Naive B cell (primary cell): ENCODE measurements around the gene UBE2G2. TPM values are rescaled to one million over a fixed set of nuclear protein-coding genes. Genes with fewer than 3 reads are reported as not detected.

Source experiments
- ATAC-seq, 2 donors: fragments of 150-1000 bp; cut with Tn5 transposase; 2 replicates each; pipeline ENCODE4 v1.10.0; 2021; ENCODE audit warnings: low read depth in 2 of 2, mild to moderate bottlenecking in 2 of 2, moderate library complexity in 2 of 2
- DNase-seq: peaks from one replicate; pipeline ENCODE4 v3.0.0; 2022
- H3K27ac Mint-ChIP-seq, 6 donors: one replicate each; pipeline ENCODE4 v1.8.0; 2020 to 2022; ENCODE audit warnings: mild to moderate bottlenecking in 6 of 6, mixed read lengths in 6 of 6, moderate library complexity in 5 of 6, inconsistent platforms in 2 of 6
- H3K27me3 Mint-ChIP-seq, 3 donors: one replicate each; pipeline ENCODE4 v1.8.0; 2021 to 2022; ENCODE audit warnings: mixed read lengths in 3 of 3, mild to moderate bottlenecking in 1 of 3
- H3K36me3 Mint-ChIP-seq, 2 donors: one replicate each; pipeline ENCODE4 v1.8.0; 2020 to 2022; ENCODE audit warnings: mixed read lengths in 2 of 2, inconsistent platforms in 1 of 2, mild to moderate bottlenecking in 1 of 2
- H3K4me1 Mint-ChIP-seq, 3 donors: one replicate each; pipeline ENCODE4 v1.8.0; 2020 to 2022; ENCODE audit warnings: mixed read lengths in 3 of 3, inconsistent platforms in 1 of 3, mild to moderate bottlenecking in 1 of 3, moderate library complexity in 1 of 3
- H3K4me3 Mint-ChIP-seq, 8 donors: one replicate each; pipeline ENCODE4 v1.8.0; 2020 to 2022; ENCODE audit warnings: mild to moderate bottlenecking in 8 of 8, mixed read lengths in 8 of 8, moderate library complexity in 8 of 8, inconsistent platforms in 2 of 8
- H3K9me3 Mint-ChIP-seq, 7 donors: one replicate each; pipeline ENCODE4 v1.8.0; 2020 to 2022; ENCODE audit warnings: mixed read lengths in 7 of 7, mild to moderate bottlenecking in 5 of 7, inconsistent platforms in 2 of 7, moderate library complexity in 1 of 7
- polyA plus RNA-seq, 6 donors: library from polyadenylated mRNA; unstranded; fragments of 300-500 nt; fragmentation: Illumina TruSeq; gene quantifications; one replicate each; pipeline ENCODE4 v1.2.3, GENCODE V29; 2021; ENCODE audit warnings: low read depth in 6 of 6

The UBE2G2 gene
- polyA plus RNA-seq, 6 donors from 2014 or later: 53.8 to 72.5 (median 59.5) TPM

GRCh38 chr21:44842721-44843445, 41.3 kb upstream of the UBE2G2 start:
- Mint-ChIP-seq H3K27ac (peak overlapping the region in 1 of 6 donors; percentile 33), H3K9me3 (peaks cover 0 to 1% (median 0%) of the 10 kb centered on the region in 7 donors), H3K4me1 (peaks cover 8 to 22% (median 18%) of the 10 kb centered on the region in 3 donors), H3K27me3 (peaks cover 5 to 64% (median 48%) of the 10 kb centered on the region in 3 donors), H3K4me3 (peak overlapping the region in 1 of 8 donors; percentile 15), H3K36me3 (no peaks in the 10 kb centered on the region)
- DNase-seq: no peak
- ATAC-seq: no peak

GRCh38 chr21:44842087-44842486, 40.5 kb upstream of the UBE2G2 start:
- ATAC-seq (no peak), DNase-seq (no peak)
- no peak overlapping the region for H3K27ac Mint-ChIP-seq
- peaks cover 5 to 69% (median 53%) of the 10 kb centered on the region in 3 donors for H3K27me3 Mint-ChIP-seq
- H3K4me1 Mint-ChIP-seq: peaks cover 8 to 22% (median 12%) of the 10 kb centered on the region in 3 donors
- H3K4me3 Mint-ChIP-seq: no peak overlapping the region
- no peaks in the 10 kb centered on the region for H3K36me3 Mint-ChIP-seq
- H3K9me3 Mint-ChIP-seq: peaks cover 0 to 1% (median 0%) of the 10 kb centered on the region in 7 donors

- DNase-seq (no peak), ATAC-seq (no peak)
- H3K27me3 Mint-ChIP-seq: peaks cover 0 to 72% (median 55%) of the 10 kb centered on the region in 3 donors
- H3K9me3 Mint-ChIP-seq: peaks cover 0 to 1% (median 0%) of the 10 kb centered on the region in 7 donors
- peaks cover 0 to 13% (median under 1%) of the 10 kb centered on the region in 3 donors for H3K4me1 Mint-ChIP-seq
- no peaks in the 10 kb centered on the region for H3K36me3 Mint-ChIP-seq
- H3K27ac Mint-ChIP-seq: no peak overlapping the region
- no peak overlapping the region for H3K4me3 Mint-ChIP-seq
Measured at GRCh38 chr21:44840771-44841170, 39.2 kb upstream of the UBE2G2 start.

GRCh38 chr21:44838951-44839350, 37.3 kb upstream of the UBE2G2 start:
- Mint-ChIP-seq H3K4me3 (no peak overlapping the region), H3K27me3 (peaks cover 0 to 55% (median 47%) of the 10 kb centered on the region in 3 donors), H3K36me3 (no peaks in the 10 kb centered on the region), H3K9me3 (peaks cover 0 to 1% (median 0%) of the 10 kb centered on the region in 7 donors), H3K4me1 (peaks cover 0 to 2% (median 0%) of the 10 kb centered on the region in 3 donors), H3K27ac (no peak overlapping the region)
- DNase-seq (no peak), ATAC-seq (no peak)

GRCh38 chr21:44838039-44838895, 36.6 kb upstream of the UBE2G2 start:
- no peak for ATAC-seq
- Mint-ChIP-seq H3K27ac (no peak overlapping the region), H3K4me1 (peaks cover 0 to 2% (median 0%) of the 10 kb centered on the region in 3 donors)

DNA sequence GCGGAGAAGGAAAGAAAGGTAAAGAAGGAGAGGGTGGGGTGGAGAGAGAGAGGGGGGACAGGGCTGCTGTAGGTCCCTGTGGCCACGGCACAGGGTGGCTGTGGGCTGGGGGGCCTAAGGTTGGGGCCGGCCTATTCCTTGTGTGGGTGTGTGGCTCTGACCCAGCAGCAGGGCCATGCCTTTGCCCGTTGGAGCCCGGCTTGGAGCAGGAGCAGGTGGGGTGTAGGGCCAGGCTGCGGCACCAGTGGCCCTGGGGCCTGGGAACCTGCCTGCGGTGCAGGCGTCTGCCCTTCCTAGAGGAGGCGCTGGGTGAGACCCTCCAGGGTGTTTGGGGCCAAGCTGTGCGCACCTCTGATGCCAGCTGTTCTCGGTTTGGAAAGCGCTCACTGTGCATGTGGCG, 35.9 kb upstream of the UBE2G2 start:
- no peak for DNase-seq
- Mint-ChIP-seq H3K27ac (no peak overlapping the region), H3K27me3 (peaks cover 0 to 41% (median 37%) of the 10 kb centered on the region in 3 donors), H3K4me1 (peaks cover 0 to 5% (median 4%) of the 10 kb centered on the region in 3 donors), H3K36me3 (no peaks in the 10 kb centered on the region), H3K9me3 (peaks cover 0 to 1% (median 0%) of the 10 kb centered on the region in 7 donors), H3K4me3 (no peak overlapping the region)
- ATAC-seq: no peak

More at GRCh38 chr21:44838039-44838895, 36.6 kb upstream of the UBE2G2 start:
- H3K36me3 Mint-ChIP-seq: no peaks in the 10 kb centered on the region
- H3K9me3 Mint-ChIP-seq: peaks cover 0 to 1% (median 0%) of the 10 kb centered on the region in 7 donors
- no peak for DNase-seq
- H3K27me3 Mint-ChIP-seq: peaks cover 0 to 48% (median 44%) of the 10 kb centered on the region in 3 donors
- no peak overlapping the region for H3K4me3 Mint-ChIP-seq

DNA sequence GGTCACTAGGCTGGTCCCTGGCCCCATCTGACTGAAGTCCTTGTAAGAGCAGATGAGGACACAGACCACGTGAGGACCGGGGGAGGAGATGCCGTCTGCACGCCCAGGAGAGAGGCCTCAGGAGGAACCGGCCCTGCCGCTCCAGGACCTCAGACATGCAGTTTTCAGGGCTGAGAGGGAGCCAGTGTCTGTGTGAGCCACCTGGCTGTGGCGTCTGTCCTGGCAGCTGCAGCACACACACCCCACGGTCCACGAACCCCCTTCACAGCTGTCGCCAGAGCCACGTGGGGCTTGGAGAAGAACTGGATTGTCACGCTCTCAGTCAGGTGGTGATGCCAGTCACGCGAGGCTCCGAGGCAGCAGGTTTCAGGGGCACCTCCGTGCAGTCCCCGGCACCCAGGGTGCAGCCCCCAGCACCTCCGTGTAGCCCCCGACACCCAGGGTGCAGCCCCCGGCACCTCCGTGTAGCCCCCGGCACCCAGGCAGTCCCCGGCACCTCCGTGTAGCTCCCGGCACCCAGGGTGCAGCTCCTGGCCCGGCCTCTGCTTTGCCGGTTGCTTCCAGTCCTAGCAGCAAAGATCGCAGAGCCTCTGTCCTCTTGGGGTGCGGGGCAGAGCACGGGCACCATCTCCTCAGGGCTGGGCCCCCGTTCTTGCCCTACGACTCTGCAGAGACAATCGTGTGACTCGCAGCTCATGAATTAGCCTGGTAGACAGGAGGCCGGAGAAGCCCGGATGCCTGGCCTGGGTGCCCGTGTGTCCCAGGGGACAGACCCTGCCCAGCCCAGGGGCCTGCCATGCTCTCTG, 35.2 kb upstream of the UBE2G2 start:
- no peak for ATAC-seq
- no peak for DNase-seq
- Mint-ChIP-seq H3K27ac (peak overlapping the region in 1 of 6 donors; percentile 24), H3K4me1 (peaks cover 0 to 9% (median 4%) of the 10 kb centered on the region in 3 donors), H3K9me3 (peaks cover 0 to 1% (median 0%) of the 10 kb centered on the region in 7 donors), H3K4me3 (no peak overlapping the region), H3K36me3 (no peaks in the 10 kb centered on the region), H3K27me3 (peaks cover 0 to 35% (median 30%) of the 10 kb centered on the region in 3 donors)

GRCh38 chr21:44836349-44836665, 34.7 kb upstream of the UBE2G2 start:
- Mint-ChIP-seq H3K4me3 (no peak overlapping the region), H3K9me3 (no peaks in the 10 kb centered on the region), H3K36me3 (no peaks in the 10 kb centered on the region), H3K27ac (no peak overlapping the region), H3K27me3 (peaks cover 0 to 31% (median 26%) of the 10 kb centered on the region in 3 donors), H3K4me1 (peaks cover 5 to 14% (median 6%) of the 10 kb centered on the region in 3 donors)
- DNase-seq: no peak
- no peak for ATAC-seq

GRCh38 chr21:44835647-44835973, 34.0 kb upstream of the UBE2G2 start:
- Mint-ChIP-seq H3K4me3 (no peak overlapping the region), H3K4me1 (peaks cover 10 to 21% (median 12%) of the 10 kb centered on the region in 3 donors), H3K9me3 (no peaks in the 10 kb centered on the region), H3K27me3 (peaks cover 0 to 24% (median 19%) of the 10 kb centered on the region in 3 donors), H3K36me3 (no peaks in the 10 kb centered on the region), H3K27ac (no peak overlapping the region)
- ATAC-seq (no peak), DNase-seq (no peak)

GRCh38 chr21:44834951-44835646, 33.5 kb upstream of the UBE2G2 start:
- Mint-ChIP-seq H3K36me3 (no peaks in the 10 kb centered on the region), H3K27me3 (peaks cover 0 to 19% (median 15%) of the 10 kb centered on the region in 3 donors), H3K4me1 (peaks cover 10 to 23% (median 14%) of the 10 kb centered on the region in 3 donors), H3K27ac (no peak overlapping the region), H3K4me3 (peak overlapping the region in 1 of 8 donors; percentile 41), H3K9me3 (no peaks in the 10 kb centered on the region)
- ATAC-seq: no peak
- no peak for DNase-seq

DNA sequence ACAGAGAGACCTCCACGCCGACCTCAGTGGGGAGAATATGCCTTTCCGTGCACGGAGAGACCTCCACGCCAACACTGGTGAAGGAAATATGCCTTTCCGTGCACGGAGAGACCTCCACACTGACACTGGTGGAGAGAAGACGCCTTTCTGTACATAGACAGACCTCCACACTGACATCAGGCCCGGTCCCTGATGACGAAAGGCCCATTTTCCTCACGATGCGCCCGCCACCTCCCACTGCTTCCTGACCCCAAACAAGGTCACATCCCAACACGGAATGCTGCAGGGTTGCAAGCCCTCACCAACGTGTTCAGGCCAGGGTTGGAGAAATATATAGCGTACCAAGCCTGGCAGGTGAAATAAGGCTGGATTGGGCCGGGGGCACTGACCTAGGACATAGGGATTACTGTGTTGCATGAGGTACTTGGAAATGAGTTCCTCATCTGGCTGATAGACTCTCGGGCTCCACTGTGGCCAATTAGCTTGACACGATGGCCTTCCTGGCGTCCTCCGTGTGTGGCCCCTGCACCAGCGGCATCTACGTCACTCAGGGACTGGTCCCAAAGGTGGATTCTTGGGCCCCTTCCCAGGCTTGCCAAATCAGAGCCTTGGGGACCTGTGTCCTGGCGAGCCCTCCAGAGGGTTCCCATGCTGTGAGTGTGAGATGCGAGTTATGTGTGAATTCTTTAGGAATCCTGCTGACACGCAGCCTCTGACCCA, 32.8 kb upstream of the UBE2G2 start:
- DNase-seq (no peak), ATAC-seq (no peak)
- H3K27me3 Mint-ChIP-seq: peaks cover 0 to 16% (median 12%) of the 10 kb centered on the region in 3 donors
- H3K4me3 Mint-ChIP-seq: no peak overlapping the region
- H3K4me1 Mint-ChIP-seq: peaks cover 10 to 23% (median 14%) of the 10 kb centered on the region in 3 donors
- no peak overlapping the region for H3K27ac Mint-ChIP-seq
- no peaks in the 10 kb centered on the region for H3K36me3 Mint-ChIP-seq
- peaks cover 0 to 3% (median 0%) of the 10 kb centered on the region in 7 donors for H3K9me3 Mint-ChIP-seq

GRCh38 chr21:44833663-44834062, 32.0 kb upstream of the UBE2G2 start:
- Mint-ChIP-seq H3K27ac (no peak overlapping the region), H3K4me1 (peaks cover 10 to 23% (median 14%) of the 10 kb centered on the region in 3 donors), H3K27me3 (peaks cover 0 to 9% (median 9%) of the 10 kb centered on the region in 3 donors), H3K4me3 (no peak overlapping the region), H3K36me3 (peaks cover 2 to 4% of the 10 kb centered on the region in 2 donors), H3K9me3 (peaks cover 1 to 10% (median 3%) of the 10 kb centered on the region in 7 donors)
- no peak for DNase-seq
- ATAC-seq: no peak
